Measurements from ENCODE around the gene PRDM11.

The PRDM11 gene

DNA sequence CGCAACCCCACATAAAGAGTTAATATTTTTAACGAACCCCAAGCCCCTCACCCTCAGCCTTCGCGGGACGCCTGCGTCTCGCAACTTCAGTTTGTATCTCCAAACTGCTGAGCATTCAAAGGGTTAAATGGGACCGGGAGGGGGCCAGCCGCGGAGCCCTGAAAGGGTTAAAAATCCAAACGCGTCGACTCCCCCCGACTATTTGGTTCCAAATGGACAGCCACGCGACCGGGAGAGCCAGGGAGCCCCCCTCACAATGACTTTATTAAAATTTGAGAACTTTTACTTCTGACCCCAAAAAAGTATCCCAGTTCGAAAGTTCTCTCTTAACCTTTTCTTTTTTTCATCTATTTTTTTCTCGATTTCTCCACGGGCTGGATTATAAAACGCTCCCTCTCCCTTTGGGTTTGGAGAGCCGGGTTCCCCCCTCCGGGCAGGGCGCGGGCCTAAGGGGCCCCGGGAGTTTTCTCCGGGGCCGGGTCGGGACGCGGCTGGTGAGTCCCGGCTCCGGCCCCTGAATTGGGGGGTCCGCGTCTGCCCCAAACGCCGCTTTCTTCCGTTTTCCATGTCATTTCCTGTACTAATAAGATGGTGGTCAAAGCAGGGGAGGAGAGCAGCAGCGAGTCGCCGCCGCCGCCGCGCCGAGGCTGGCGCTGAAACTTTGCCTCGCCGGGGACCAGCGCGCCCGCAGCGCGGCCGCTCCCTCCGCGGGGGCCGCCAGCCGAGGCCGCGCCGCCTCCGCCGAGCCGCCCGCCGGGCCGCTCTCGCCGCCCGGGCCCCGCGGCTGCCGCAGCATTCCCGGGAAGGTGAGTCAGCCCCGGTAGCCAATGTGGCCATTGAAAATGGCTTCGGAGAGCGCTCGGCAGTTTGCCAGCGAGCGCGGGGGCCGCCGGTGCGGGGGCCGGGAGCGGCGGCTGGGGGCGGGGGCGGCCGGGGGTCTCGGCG is at the start of gene PRDM11:
Gene PRDM11 (plus strand): TSS at position 568 of the 945 bp plus-strand sequence. CDS start 35,128 bp downstream, outside the sequence.
- peak; percentile 64 for DNase-seq

DNA sequence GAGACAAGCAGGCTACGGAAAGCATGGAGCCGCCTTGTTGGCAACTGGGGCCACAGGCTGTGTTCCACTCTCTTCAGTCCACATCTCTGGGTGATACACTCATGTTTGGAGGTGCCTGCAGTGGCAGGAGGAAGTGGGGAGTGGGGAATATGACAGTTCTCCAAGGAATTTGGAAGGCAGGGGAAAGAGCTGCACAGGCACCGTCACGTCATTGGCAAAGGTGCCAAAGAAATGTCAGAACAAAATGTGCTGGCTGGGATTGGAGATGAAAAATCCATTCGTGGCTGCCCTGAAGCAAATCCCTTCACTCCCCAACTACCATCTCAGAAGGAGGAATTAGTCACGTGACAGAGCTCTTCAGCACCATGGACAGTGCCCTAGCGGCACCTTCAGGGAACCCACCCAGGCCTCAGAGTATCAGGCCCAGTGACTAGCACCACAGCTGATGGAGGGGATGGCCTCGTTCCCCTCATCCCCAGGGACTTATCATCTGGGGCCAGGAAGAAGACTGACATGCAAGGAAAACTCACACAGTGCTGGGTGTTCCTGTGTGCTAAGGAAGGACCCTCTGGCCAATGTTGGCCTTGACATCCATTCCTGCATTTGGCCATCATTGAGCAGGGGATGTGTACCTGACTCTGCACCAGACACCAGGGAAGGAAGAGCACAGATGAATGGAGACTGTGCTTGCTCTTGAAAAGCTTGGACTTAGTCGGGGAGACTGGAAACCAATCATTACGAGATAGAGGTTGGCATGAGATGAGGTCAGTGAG is 48.5 kb upstream of the PRDM11 start:
- DNase-seq: peak; percentile 42

GRCh38 chr11:45098929-45099328 is 47.5 kb upstream of the PRDM11 start:
- no peak for DNase-seq

GRCh38 chr11:45100339-45100738 is 46.1 kb upstream of the PRDM11 start:
- DNase-seq: peak; percentile 25

DNA sequence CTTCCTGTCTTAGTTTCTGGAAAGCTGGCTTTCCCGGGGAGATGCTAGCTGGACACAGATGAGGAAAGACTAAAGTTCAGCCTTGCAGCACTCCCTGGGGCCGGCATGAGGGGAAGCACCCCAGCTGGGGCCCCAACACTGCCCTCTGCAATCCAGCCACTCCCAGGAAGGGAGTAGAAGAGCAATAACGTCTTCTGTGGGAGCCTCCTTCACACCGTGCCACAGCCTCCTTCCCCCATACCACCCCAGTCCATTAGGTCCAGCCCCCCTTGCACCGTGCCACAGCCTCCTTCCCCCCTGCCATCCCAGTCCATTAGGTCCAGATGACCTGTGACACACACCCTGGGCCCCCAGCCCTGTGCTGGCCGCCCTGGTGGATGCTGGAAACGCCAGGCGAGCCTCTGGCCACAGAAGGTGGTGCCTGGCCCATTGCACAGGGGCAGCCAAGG is 44.1 kb upstream of the PRDM11 start:
- DNase-seq: no peak

DNA sequence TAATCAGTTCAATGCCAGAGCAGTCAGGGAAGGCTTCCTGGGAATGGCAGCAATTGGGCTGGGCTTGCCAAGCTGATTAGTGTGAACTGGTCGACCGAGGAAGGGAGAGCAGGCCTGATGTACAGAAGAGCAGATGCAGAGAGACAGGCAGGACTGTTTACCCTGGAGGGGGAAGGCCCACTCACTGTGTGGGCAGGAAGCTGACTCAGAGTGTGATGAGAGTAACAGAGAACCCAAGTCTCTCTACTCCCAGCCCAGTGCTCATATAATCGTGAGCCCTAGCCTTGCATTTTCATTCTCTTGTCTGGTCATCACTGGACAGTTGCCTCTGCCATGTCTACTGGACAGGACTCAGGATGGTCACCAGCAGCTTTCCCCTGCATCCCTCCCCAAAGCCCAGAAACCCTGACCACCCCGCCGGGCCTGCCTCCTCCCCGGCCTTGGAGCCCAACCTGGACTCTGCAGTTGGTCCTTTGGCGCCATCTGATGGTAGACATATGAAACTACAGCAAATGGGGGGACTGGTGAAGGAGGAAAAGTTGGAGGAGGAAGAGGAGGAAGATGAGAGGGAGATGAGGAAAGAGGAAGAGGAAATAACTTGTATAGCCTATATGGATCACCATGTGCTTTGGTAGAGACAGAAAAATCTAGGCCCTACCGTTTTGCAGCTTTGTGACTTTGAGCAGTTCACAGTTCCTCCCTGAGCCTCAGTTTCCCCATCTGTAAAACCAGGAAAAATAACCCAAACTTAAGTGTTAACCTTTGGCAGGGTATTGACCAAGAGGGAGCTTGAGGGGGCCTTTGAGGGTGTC is 43.4 kb upstream of the PRDM11 start:
- DNase-seq: peak; percentile 80

GRCh38 chr11:45104006-45104789 is 42.2 kb upstream of the PRDM11 start:
- DNase-seq: no peak

DNA sequence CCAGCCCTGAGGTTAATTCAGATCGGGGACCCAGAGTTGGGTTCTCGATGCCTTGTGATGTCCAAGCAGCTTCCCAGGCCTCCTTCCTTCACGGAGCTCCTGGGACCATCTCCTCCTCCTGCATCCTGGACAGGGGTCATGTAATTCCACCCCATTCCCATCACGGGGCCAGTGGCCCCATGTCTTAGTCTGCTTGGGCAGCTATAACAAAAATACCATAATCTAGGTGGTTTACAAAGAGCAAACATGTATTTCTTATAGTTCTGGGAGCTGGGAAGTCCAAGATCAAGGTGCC is 41.7 kb upstream of the PRDM11 start:
- DNase-seq: no peak

DNA sequence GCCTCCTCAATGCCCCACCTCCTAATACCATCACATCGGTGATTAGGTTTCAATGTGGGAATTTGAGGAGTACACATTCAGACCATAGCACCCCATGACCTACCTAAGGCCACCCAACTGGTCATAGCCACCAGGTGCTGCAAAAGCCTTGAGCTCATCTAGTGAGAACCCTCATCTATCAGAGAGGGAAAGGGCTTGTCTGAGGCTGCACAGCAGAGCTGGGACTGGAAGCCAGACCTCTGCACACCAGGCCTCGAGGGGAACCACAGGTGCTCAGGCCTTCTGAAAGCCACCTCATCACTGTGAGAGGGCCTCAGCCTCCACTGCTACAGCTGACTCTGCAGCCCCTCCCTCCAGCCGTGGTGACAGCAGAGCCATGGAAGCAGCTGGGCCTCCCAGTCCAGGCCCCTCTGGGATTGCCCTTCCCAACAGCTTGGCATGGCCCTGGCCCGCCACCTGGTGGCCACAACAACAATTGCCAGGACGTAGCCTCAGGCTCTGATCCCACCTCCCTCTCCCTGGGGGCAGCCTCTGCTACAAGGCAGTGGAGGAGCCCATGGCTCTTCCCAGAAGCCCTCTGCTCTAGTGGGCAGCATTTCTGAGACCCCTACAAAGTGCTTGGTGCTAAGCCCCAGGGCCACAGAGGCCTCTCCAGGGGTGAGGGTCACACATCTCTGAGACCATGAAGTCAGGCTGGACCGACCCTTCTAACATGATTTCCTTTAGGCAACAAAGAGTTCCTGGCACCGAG is 41.0 kb upstream of the PRDM11 start:
- peak; percentile 67 for DNase-seq

GRCh38 chr11:45105984-45106375 is 40.5 kb upstream of the PRDM11 start:
- no peak for DNase-seq

DNA sequence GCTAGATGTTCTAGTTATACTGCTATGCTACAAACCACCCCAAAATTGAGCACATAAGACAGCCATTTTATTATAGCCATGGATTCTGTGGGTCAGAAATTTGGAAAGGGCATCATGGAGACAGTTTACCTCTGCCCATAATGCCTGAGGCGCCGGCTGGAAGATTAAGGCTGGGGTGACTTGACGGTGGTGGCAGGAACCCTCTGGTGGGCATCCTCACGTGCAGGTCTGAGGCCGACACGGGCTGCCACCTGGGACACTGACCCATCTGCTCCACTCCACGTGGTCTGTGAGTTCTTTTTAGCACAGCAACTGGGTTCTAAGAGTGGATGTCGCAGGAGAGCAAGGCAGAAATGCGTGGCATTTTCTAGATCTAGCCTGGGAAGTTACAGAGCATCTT is 40.0 kb upstream of the PRDM11 start:
- no peak for DNase-seq

DNA sequence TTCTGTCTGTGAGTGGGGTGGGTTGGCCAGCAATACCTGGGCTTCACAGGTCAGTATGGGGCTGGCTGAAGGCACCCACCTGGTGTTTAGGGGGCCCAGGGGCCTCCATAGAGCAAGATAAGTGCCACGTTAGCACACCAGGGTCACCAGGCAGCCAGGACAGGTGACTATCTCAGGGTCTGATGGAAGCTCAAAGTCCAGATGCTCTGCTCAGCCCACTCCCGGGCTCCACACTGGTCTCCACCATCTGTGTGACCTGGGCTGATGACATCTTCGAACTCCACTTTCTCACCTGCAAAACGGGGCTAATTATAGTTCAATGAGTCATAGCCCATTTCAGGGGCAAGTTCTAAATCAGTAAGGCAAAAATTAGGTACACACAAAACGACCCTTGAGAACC is 39.4 kb upstream of the PRDM11 start:
- no peak for DNase-seq

GRCh38 chr11:45108070-45109064 is 38.1 kb upstream of the PRDM11 start:
- no peak for DNase-seq

GRCh38 chr11:45109400-45109799 is 37.0 kb upstream of the PRDM11 start:
- DNase-seq: no peak

DNA sequence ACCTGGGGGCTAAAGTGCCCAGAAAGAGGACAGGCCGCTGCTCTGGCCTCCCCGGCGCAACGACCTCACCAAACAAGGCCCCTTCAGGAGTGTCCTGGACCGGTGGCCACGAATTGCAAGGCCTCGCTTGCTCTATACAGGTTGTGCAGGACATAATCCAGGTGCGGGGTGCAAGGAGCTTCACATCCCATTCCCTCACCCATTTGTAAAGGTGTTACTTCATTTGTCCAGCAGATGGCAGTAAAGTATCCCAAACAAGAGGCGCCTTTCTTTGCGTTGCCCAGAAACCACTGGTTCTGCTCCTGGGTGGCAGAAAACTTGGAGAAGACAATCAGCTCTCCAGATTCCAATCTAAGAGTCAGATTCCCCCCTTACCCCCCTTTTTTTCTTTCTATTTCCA is 35.9 kb upstream of the PRDM11 start:
- peak; percentile 81 for DNase-seq

DNA sequence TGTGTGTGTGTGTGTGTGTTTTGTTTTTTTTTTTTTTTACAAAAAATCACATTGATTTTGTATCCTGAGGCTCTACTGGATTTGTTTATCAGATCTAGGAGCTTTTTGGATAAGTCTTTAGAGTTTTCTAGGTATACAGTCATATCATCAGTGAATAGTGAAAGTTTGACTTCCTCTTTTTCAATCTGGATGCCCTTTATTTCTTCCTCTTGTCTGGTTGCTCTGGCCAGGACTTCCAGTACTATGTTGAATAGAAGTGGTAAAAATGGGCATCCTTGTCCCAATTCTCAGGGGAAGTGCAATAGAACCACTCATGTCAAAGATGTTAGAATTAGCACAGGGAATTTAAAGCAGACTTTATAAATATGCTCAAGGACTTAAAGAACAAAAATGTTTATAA is 32.6 kb upstream of the PRDM11 start:
- no peak for DNase-seq

DNA sequence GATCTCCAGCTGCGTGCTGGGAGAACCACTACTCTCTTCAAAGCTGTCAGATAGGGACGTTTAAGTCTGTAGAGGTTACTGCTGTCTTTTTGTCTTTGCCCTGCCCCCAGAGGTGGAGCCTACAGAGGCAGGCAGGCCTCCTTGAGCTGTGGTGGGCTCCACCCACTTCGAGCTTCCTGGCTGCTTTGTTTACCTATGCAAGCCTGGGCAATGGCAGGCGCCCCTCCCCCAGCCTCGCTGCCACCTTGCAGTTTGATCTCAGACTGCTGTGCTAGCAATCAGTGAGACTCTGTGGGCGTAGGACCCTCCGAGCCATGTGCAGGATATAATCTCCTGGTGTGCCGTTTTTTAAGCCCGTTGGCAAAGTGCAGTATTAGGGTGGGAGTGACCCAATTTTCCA is 18.6 kb upstream of the PRDM11 start:
- peak; percentile 16 for DNase-seq

DNA sequence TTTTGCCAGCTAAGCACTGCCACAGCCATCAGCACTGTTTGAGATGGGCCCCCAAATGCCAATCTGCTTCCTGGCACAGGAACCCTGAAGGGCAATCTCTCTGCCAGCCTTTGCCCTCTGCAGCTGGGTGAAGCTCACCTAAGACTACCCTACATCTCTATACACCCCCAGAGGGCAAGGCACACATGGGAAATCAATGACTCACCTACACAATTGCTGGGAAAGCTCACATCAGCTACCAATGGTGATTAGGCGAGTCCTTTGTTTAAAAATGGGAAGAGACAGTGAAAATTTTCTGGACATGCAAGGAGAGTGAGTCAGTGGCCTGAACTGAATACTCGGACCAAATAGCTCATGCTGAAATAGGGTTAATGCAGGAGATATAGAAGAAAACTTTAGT is 12.6 kb upstream of the PRDM11 start:
- no peak for DNase-seq

DNA sequence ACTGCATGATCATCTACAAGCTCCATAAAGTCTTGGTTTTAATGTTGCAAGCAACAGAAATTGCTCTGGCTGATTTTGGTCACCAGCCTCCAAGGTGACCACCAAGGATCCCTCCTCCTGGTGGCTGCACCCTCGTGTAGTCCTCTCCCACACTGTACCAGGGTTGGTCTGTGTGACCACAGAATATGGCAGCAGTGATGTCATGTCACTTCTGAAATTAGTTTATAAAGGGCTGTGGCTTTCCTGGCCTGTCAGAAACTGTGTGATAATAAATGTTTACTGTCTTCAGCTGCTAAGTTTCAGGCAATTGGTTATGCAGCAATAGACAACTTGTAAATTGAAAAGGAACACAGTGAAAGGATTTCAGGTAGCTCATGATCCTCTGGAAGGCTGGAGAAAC is 5.3 kb upstream of the PRDM11 start:
- DNase-seq: no peak

DNA sequence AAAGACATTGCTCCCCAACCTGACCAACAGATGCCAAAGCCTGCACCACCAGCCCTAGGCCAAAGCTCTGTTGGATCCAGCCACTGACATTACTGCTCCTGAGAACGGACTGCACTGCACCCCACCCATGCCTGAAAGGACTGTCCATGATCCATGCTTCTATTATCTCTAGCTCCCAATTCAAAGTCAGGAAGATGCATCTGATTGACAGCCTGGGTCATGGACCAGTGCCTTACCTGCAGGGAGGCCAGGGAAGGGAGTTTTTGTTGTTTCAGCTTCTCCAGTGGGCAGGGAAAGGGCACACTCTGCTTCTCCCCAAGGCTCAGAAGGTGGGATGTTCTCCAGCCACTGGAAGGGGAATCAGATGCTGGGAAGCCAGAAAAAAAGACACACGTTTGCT is 4.8 kb upstream of the PRDM11 start:
- no peak for DNase-seq

All from CD4-positive, alpha-beta T cell treated with Interleukin-17A for 1 hour (primary cell).